HFFc6 (cell line): ENCODE results near the gene ALPL. TPM values are rescaled to one million over a fixed set of nuclear protein-coding genes. Genes with fewer than 3 reads are reported as not detected.

Source experiments
- DNase-seq: peaks from one replicate; pipeline ENCODE4 v3.0.0-alpha.2; 2018
- H3K27ac Mint-ChIP-seq: 2 replicates; pipeline ENCODE4 v1.8.0; 2020; ENCODE audit warnings: mild to moderate bottlenecking, mixed read lengths
- H3K27me3 Mint-ChIP-seq: 2 replicates; pipeline ENCODE4 v1.8.0; 2021; ENCODE audit warnings: mild to moderate bottlenecking, moderate library complexity, mixed read lengths; ENCODE audit not compliant: insufficient read depth
- H3K36me3 Mint-ChIP-seq: 2 replicates; pipeline ENCODE4 v1.8.0; 2021; ENCODE audit warnings: low read depth, mixed read lengths
- H3K4me1 Mint-ChIP-seq: 2 replicates; pipeline ENCODE4 v1.8.0; 2020; ENCODE audit warnings: low read depth, mixed read lengths
- H3K4me3 Mint-ChIP-seq: 2 replicates; pipeline ENCODE4 v1.8.0; 2020; ENCODE audit warnings: mild to moderate bottlenecking, moderate library complexity, mixed read lengths
- H3K9me3 Mint-ChIP-seq: 2 replicates; pipeline ENCODE4 v1.8.0; 2020; ENCODE audit warnings: mild to moderate bottlenecking, mixed read lengths
- total RNA-seq, 6 experiments: library from RNA; stranded (reverse); fragmentation: NEBNext Ultra II Directional; extraction: Animal tissue kit (Norgen Biotek cat#: 25700); gene quantifications; 2 replicates in 1 of 6; 3 replicates in 5 of 6; pipeline ENCODE4 v1.2.3, GENCODE V29; 2021
- TF ChIP-seq, protein P1 (sequence below): fragments of 200-600 bp; sonication (generic); IDR thresholded peaks from 2 replicates; pipeline ENCODE4 v1.5.0; 2021; ENCODE audit warnings: antibody characterized with exemption, mild to moderate bottlenecking

The ALPL gene
- total RNA-seq, 6 experiments from 2014 or later = 0.19 to 0.21 TPM; not detected in 4

DNA sequence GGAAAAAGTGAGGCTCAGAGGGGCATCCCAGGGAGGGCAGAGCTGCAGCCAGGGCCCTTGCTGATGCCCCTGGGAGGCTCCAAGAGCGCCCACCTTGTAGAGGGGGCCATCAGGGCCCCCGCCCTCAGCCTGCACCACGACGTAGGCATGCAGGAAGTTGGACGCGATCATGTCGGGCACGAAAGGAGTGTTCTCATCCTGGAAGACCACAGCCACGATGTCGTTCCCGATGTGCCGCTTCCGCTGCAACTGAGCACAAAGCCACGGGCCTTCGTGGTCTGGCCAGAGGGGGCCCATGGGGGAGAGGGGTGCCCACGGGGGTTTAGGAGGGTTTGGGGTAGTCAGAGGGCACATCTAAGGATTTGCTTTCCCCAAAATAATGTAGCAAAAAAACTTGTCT, 100.8 kb downstream of the ALPL start:
- Mint-ChIP-seq H3K36me3 (no peaks in the 10 kb centered on the region), H3K27ac (no peak overlapping the region), H3K4me1 (peaks cover 6% of the 10 kb centered on the region; the same call in 1 of the 2 replicates), H3K4me3 (no peak overlapping the region), H3K9me3 (no peaks in the 10 kb centered on the region), H3K27me3 (peaks cover 11% of the 10 kb centered on the region)
- DNase-seq = no peak
- TF ChIP-seq, protein P1, sequence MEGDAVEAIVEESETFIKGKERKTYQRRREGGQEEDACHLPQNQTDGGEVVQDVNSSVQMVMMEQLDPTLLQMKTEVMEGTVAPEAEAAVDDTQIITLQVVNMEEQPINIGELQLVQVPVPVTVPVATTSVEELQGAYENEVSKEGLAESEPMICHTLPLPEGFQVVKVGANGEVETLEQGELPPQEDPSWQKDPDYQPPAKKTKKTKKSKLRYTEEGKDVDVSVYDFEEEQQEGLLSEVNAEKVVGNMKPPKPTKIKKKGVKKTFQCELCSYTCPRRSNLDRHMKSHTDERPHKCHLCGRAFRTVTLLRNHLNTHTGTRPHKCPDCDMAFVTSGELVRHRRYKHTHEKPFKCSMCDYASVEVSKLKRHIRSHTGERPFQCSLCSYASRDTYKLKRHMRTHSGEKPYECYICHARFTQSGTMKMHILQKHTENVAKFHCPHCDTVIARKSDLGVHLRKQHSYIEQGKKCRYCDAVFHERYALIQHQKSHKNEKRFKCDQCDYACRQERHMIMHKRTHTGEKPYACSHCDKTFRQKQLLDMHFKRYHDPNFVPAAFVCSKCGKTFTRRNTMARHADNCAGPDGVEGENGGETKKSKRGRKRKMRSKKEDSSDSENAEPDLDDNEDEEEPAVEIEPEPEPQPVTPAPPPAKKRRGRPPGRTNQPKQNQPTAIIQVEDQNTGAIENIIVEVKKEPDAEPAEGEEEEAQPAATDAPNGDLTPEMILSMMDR = no peak

DNA sequence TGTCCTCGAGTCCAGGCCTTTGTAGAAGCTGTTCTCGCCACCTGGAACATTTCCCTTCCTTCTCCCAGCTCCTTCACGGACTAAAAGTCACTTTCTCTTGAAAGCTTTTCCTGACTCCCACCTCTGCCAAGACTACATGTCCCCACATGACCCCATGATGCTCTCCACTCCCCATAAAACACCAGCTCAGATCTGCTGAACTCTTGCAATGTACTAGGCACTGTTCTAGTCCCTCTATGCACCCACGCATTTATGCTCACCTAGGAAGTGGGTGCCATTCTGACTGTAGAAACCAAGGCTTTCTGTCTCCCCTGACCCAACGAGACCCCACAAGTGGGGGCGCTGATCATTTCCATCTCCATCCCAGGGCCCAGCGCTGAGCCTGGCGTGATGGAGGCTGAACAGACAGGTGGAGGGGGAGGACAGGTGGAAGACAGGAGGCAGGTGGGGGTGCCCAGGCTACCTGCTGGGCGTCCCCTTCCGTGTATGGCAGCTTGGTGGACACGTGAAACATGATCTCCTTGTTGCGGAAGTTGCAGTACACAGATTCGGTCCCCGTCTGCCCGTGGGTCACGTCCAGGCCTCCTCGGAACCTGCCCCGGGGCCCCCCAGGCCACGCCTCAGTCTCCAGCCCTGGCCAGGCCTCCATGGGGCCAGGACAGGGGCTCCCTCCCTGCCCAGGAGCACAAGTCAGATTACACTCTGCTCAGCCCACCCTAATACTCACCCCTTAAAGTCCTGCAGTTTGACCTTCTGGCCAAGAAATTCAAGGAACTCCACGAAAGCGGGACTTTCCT, 102.0 kb downstream of the ALPL start:
- Mint-ChIP-seq H3K27me3 (peaks cover 11% of the 10 kb centered on the region), H3K27ac (no peak overlapping the region), H3K9me3 (no peaks in the 10 kb centered on the region), H3K4me1 (peaks cover 6% of the 10 kb centered on the region; the same call in 1 of the 2 replicates), H3K36me3 (no peaks in the 10 kb centered on the region), H3K4me3 (no peak overlapping the region)
- DNase-seq = no peak
- TF ChIP-seq, protein P1 = no peak

DNA sequence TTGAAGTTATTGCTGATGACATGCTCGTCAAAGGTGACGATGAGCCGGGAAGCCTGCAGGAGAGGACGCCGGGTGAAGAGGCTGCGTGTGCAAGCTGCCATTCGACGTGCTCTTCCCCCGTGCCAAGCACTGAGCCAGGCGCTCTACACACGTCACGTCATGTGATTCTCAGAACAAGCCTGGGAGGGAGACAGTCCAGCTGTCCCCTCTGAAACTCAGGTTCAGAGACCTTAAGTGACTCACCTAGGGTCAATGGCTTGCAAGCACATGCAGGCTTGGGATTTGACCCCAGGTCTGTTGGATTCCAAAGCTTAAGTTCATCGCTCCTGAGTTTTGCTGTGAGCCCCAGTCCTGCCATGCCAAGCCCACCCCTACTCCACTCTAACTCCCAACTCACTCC, 102.8 kb downstream of the ALPL start:
- H3K27ac Mint-ChIP-seq = no peak overlapping the region
- no peak overlapping the region for H3K4me3 Mint-ChIP-seq
- H3K9me3 Mint-ChIP-seq = no peaks in the 10 kb centered on the region
- peaks cover 17% of the 10 kb centered on the region for H3K27me3 Mint-ChIP-seq
- no peak for DNase-seq
- TF ChIP-seq, protein P1 = no peak
- peaks cover 6% of the 10 kb centered on the region; the same call in 1 of the 2 replicates for H3K4me1 Mint-ChIP-seq
- no peaks in the 10 kb centered on the region for H3K36me3 Mint-ChIP-seq

DNA sequence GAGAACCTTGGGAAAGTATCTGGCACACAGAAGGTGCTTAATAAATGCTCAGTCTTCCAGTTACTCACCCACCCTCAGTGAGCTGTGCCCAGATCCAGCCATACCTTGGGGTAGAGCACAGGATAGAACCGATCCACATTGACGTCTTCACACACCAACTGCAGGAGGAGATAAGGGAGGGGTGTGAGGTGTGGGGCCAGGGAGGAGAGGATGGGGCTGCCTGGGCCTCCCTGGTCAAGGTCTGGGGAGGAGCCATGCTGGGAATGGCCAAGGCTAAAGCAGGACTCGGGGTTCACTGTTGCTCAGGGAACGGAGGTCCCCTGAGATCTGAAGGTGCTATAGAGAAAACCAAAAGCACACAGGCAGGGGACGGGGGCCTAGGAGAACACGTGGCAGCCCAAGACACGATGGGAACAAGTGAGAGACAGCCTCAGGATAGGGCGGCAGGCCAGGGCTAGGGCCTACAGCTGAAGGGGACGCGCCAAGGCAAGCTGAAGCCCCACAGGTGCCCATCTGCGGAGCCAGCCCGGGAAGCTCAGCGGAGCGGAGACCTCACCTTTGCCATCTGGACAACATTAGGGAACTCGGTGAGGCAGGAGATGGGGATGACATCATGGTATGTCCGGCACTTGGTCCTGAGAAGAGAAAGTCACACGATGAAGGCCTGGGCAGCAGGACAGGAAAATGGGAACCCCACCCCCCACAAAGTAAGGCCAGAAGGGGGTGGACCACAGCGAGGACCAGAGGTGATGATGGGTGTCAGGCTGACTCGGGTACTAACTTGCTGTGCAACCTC, 104.0 kb downstream of the ALPL start:
- H3K4me1 Mint-ChIP-seq = no peaks in the 10 kb centered on the region
- no peaks in the 10 kb centered on the region for H3K9me3 Mint-ChIP-seq
- DNase-seq = no peak
- H3K27ac Mint-ChIP-seq = no peak overlapping the region
- H3K27me3 Mint-ChIP-seq = peaks cover 24% of the 10 kb centered on the region
- no peak overlapping the region for H3K4me3 Mint-ChIP-seq
- TF ChIP-seq, protein P1 = no peak
- H3K36me3 Mint-ChIP-seq = no peaks in the 10 kb centered on the region

DNA sequence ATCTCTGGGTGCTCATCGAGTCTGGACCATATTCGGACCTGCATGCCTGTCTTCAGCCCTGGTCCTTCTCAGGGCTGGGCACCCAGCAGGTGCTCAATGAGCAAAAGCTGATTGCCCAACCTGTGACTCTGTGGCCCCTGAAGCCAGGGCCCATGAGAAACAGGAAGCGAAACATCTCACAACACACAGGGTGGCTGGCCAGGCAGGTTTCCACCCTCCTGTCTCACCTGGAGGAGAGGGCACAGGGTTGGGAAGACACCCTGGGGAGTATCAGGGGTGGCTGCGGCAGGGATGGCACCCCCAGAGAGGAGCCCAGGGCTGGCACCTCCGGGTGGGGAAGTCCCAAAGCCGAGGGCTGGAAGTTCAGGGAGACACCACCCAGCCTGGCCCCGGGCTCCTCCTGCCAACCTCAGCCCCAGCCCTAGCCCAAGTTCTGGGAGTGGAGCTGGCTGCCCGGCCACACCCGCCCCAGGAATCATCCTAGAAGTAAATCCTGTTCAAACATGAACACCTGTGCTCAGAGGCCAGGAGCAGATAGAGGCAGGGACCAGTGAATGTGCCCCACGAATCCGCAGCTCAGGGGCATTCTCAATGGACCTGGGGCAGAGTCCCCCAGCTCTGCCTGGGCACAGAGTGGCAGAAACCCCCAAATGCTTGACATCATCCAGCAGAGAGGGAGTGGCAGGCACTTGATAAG, 105.3 kb downstream of the ALPL start:
- Mint-ChIP-seq H3K4me1 (no peaks in the 10 kb centered on the region), H3K36me3 (no peaks in the 10 kb centered on the region)

More for the DNA sequence above, 105.3 kb downstream of the ALPL start:
- H3K9me3 Mint-ChIP-seq = no peaks in the 10 kb centered on the region
- no peak overlapping the region for H3K4me3 Mint-ChIP-seq
- TF ChIP-seq, protein P1 = no peak
- no peak overlapping the region for H3K27ac Mint-ChIP-seq
- DNase-seq = no peak
- H3K27me3 Mint-ChIP-seq = peaks cover 25% of the 10 kb centered on the region
